HG02571 (cell line): ENCODE data around the gene PIK3C3.
A peak's percentile ranks its signal among the peaks of the same experiment; 100 is the strongest.
"Not testable (repeated sequence)": the region's sequence is repeated elsewhere in the genome, so short reads cannot be mapped to it uniquely, and the experiment has no call there.

Experiments used
- ATAC-seq: cut with Tn5 transposase; IDR thresholded peaks from one replicate; pipeline ENCODE4 v1.9.1; 2021; ENCODE audit warnings: mild to moderate bottlenecking, moderate library complexity; ENCODE audit not compliant: unreplicated experiment

PIK3C3 gene

DNA sequence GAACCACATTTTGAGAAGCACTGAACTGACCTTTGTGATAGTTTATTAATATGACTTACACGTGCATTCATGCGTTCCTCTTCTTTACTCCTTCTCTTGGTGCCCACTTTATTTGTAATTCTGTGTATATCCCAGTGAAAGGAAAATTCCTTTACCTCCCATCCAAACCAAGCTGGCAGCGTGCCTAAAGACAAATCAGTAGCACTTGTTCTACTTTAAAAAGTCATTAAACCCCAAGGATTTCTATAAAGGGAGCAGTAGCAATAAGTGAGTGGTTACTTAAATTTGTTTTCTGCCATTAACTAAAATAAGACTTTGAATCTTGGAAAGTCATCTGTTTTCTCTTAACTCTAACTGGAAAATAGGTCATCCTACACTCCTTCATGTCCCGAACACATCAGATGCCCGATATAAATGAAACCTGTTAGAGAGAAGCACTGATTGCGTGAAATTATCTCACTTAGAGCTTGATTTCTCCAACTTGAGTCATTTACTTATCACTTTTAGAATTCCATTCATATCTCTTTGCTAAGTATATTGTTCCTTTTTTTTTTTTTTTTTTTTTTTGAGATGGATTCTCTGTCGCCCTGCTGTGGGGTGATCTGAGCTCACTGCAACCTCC, 10.7 kb downstream of the PIK3C3 start:
- no peak for ATAC-seq

DNA sequence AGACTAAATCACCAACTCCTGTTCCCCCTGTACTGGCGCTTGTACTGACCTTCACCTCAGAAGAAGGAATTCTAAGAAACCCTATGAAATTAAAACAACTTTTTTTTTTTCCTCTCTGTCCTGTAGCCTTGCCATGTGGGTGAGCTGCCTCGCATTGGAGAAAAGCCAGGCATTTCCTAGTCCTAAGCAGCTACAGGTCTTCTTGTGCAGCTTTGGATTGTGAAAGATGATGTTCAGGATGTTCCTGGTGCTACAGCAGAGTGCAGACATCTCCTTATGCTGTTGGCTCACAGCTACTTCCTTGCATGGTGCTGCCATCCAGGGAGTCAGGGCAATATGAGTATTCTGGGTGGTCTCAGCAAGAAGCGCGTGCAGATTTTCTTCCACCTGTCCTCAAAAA, 11.9 kb downstream of the PIK3C3 start:
- no peak for ATAC-seq

DNA sequence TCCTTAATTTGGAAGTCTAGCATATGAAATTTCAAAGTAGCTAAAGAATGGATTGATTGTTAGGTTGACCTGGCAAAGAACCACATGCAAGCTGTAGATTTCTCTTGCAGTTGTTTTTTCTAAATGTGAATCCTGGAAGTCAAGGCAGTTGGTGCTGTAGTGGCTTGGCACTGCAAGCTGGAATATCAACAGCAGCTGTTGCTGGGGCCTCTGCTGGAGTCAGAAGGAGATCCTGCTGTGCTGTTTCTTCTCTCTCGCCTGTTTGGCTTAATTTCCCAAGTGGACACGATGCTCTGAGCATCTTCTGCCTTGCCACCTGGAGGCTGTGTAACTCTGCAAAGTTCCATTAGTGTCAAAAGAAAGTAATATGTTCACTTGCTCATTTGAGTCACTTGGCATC, 12.6 kb downstream of the PIK3C3 start:
- ATAC-seq: no peak

DNA sequence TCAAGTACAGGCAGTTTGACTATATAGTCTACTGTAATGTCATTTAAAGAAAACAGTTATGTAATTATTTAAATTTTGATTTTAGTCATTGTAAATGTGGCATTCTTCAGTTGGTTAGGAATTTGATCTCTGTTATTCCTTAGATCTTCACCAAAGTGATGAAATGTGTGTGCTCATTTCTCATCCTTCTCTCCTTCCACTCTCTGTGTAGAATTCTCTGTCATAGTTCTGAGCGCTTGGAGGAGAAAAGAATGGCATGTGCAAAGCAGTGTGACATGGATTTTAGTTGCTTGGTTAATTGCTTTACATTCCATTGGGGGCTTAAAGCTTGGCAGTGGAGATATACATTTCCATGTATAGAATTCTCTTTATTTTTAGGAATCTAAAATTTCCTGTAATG, 14.8 kb downstream of the PIK3C3 start:
- no peak for ATAC-seq

DNA sequence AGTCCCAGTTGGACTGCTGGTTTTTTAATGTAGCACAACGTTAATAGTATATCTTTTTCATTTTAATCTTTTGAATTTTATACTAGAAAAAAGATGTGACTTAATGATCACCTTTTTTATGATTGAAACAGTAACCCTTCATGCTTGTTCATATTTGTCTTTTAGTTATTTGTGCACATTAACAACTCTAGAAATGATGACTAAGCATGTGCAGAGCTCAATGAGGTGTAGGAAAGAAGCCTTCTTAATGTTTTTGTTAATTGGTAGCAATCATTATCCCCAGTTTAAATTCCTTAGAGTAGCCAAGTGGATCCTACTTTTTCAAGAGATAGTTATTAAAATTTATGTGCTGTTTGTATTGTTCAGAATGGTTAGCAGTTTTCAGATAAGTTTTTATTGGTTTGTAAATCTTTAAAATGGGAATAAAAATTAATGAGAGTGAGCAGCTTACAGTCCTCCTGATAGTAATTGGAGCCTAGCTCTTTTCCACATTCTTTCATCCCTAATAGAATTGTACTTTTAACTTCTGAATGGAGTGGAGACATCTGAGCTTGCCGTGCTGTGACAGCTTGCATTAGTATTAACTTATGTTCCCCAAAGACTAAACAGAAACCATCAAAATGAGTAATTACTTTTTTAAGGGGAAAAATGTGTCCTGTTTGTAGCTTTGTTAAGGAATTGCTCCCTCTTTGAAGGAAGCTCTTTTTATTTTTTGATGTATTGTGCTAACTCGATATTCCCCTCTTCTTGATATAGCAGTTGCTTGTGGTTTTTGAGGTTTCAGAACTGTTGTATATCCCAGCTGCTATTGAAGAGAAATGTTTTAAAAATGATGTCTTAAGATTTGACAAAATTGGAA, 17.3 kb downstream of the PIK3C3 start:
- no peak for ATAC-seq

DNA sequence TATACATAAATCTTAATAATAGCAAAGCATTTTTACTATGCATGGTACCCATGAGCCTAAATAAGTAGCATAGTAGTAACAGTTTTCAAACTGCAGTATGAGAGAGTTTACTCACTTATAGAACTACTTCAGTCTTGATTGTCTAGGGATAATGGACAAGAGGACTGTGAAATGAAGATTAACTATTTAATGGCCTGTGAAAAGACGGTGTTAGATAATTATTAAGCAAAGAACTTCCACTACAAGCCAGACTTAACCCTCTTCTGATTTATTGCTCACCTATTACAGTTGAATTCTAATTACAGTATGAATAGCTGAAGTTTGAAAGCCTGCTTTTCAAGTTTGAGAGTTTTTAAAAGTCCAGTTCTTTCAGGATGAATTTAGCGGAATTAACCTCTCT, 18.9 kb downstream of the PIK3C3 start:
- ATAC-seq: no peak

DNA sequence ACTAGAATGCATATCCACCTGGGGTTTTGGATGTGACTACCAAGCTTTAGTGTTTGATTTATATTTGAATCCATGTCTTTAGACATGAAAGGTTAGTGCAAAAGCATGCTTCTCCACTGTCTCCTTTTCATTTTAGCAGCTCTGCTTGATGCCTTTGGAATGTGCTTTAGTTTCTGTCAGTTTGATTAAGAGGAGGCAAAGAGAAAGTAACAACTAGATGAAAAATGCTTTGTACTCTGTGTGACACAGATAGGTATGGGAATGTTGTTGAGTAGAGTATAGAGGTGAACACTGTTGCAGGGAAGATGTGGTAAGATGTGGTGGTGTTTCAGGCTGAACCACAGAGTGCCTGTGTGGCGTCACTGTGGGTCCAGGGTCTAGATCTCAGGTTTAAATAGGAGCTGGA, 19.8 kb downstream of the PIK3C3 start:
- no peak for ATAC-seq

DNA sequence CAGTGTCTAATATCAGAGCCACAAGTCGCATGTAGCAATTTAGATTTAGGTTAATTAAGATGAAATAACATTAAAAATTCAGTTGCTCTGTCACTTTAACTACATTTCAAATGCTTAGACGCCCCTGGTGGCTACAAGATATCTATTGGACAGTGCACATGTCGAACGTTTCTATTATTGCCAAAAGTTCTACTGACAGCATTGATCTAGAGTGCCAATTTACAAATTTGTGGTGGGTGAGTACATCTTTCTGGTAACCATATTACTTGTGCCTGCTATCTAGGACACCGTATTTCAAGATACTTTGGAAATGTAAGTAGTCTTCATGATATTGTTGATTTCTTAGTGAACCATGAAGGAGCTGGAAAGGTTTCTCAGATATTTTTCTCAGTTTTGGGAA, 20.2 kb downstream of the PIK3C3 start:
- no peak for ATAC-seq

DNA sequence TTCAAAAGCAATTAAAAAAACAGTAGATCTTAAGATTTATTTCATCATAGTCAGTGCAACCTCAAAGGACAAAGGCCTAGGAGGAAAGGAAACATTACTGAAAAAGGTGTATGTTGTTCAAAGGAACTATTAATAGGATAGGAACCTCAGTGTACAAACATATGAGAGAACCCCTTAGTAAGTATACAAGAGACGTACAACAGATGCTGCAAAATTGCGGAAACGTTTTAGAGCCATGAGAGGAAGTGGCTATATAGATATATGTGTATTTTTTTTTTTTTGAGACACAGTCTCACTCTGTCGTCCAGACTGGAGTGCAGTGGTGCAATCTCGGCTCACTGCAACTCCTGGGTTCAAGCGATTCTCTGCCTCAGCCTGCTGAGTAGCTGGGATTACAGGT, 22.2 kb downstream of the PIK3C3 start:
- ATAC-seq: no peak

DNA sequence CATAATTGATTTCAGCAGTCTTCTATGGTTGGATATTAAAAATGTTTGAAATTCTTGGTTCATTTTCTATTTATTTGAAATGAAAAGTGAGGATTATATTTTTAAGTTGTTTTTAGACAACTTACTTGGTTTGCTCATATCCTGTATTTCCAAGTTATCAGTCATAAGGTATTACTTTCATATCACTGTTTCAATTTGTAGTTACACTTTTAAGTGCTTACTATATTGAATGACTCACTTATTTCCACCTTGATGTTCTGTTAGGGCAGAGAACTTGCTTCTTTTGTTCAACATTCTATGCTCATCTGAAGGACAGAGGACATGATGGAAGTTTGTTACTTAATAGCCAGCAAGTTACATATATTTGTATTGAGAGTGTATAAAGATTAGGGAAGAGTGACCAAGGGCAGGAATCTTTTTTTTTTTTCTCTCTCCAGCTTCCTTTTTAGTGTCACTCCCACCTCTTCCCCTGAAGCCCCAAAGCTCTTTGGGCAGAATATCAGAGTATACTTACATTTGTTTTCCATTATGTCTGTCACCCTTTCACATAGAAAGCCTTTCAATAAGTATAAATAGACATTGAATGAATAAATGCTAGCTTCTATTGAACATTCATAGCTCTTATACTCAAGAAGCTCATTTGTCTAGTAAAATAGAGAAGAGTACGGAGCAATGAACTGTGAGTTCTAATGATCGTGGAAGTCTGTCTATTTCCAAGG, 28.1 kb downstream of the PIK3C3 start:
- ATAC-seq: peak; percentile 85

DNA sequence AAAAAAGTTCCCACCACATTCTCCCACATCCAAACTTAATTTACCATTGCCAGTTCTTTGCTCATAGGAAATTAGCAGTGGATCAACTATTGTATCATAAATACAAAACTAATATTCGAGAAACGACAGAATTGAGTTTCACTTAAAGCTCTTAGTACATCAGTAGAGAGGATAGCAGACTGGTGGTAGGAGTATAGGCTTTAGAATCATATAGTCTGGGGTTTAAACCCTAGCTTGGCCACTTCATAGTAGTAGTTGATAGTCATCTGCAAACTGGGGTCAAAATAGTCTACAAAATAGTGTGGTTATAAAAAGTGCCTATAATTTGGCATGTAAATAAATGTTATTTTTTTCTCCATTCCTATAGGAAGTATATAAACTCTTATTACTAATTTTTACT, 30.9 kb downstream of the PIK3C3 start:
- no peak for ATAC-seq

DNA sequence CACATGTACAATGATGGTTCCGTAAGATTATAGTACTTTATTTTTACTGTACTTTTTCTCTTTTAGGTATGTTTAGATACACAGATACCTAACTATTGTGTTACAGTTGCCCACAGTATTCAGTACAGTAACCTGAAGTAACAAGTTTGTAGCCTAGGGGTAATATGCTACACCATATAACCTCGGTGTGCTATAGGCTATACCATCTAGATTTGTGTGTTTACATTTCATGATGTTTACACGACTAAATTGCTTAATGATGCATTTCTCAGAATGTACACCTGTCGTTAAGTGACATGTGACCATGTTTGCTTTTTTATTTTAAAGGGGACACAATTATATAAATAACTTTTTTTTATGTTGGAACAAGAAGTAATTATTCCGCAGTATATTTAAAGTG, 34.5 kb downstream of the PIK3C3 start:
- ATAC-seq: no peak

DNA sequence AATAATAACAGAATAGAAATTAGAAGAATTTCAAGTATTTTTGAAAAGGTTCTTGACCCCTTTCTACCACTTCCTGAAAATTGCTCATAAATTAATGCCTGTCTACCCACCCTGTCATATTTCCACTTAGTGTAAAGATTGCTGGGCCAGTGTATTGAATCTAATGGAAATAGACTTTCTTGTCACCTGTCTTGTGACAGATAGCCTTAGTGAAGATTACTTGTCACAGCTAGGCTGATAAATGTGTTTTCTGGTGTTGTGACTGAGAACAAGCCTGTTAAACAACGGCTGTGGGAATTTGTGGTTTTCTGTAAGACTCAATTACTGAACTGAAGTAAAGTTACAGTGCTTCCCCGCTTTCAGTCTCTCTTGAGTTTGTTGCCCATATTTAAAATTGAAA, 37.0 kb downstream of the PIK3C3 start:
- no peak for ATAC-seq

DNA sequence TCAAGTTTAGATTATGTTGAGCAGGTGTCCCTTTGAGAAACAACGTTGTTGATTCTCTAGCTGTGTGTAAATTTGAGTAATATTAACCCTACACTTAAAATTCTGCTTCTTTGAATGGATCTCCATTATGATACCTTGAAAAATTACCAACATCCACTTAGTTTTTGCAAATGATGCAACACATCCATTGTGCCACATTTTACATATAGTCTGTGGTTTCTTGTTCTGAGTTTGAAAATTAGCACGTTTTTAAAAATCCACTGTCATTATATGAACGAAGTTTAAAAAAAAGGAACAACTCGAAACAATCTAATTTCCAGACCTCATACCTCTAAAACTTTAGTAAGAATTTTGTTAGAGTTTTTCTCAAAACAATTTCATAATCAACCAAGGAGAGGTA, 37.7 kb downstream of the PIK3C3 start:
- no peak for ATAC-seq

DNA sequence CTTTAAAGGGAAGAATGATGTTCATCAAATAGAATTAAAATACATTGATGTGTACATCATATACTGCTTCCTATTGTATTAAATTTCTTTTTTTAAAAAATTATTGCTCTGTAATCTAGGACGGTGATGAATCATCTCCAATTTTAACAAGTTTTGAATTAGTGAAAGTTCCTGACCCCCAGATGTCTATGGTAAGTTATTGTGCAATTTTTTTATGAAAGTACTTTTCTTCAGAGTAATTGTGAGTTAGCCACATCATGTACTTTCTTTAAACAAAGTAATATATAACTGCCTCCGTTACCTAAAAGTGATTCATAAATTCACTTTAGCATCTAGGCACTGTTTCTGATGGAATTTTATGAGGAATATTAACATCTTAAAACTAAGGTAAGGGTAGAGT, 38.1 kb downstream of the PIK3C3 start:
- no peak for ATAC-seq

DNA sequence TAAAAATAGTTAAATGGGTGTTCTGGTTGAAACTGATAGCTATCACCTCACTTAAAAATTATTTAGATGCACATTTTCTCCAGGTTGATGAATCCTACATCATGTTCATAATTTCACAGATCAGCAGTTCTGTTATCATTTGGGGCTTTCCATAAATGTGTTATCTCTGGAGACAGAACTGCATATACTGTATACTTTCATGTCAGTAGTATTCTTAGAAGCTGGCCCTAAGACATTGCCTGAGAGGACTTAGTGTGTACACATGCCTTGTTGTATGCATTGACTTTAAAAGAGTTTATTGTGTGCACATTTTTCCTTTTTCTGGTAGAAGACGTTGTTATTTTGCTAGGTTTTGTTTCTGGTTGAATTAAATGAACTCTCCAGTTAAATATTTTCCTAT, 41.0 kb downstream of the PIK3C3 start:
- ATAC-seq: no peak

DNA sequence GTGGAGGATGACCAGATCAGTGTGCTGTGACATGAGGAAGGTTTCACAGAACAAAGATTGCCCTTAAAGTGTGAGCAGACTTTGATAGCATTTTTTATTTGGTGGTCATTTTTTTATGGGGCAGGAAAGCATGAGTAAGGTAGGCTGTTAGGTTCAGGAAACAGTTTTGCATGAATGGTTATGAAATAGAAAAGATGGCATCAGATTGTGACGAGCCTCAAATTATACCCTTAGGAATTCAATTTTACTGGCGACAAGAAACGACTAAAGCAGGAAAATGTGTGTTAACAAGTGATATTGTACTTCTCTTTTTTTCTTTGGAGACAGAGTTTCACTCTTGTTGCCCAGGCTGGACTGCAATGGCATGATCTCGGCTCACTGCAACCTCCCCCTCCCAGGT, 44.7 kb downstream of the PIK3C3 start:
- no peak for ATAC-seq

DNA sequence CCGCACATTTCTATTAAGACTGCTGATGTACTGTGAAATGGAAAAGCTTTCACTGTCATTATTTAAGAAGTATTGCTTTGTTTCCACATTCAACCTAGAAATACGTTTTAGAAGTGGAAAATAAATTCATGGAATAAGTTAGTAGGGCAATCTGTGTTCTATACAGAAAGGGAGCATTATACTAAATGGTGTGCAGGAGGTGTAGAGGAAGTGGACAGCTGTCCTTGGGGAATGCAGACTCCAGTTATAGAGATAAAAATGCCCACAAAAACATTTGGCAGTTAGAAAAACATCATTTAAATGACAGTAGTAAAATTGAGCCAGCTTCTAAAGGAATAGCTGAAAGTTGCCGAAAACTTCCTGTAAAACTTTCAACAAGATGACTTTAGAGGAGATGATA, 46.8 kb downstream of the PIK3C3 start:
- ATAC-seq: no peak

DNA sequence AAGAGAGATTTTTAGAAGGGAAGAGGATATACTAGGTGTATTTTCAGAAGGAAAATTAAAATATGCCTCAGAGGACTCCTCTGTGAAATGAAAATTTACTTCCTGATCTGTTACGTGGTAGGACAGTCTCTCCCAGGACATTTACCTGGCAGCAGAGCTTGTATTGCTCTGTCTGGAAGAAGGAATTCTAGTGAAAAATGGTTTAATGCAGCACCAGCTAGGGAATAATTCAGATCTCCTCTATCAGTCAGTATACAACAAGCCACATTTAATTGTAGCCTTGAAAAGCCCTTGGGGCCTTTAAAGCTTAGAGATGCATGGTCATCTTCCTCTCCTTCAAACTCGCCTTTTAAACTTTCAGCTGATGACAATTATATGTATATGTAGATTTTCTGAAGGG, 49.6 kb downstream of the PIK3C3 start:
- no peak for ATAC-seq

DNA sequence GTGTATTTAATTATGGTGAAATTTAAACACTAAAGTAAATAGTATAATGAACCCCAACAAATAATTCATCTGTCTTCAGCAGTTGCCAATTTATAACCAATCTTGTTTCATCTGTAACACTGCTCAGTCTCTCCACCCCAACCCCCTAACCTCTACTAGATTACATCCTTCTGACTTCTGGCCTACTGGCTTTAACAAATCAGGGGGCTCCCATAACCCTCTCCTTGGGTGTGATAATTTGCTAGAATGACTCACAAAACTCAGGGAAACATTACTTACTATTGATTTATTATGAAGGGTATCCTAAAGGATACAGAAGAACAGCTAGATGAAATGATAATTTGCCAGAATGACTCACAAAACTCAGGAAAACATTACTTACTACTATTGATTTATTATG, 50.7 kb downstream of the PIK3C3 start:
- no peak for ATAC-seq

DNA sequence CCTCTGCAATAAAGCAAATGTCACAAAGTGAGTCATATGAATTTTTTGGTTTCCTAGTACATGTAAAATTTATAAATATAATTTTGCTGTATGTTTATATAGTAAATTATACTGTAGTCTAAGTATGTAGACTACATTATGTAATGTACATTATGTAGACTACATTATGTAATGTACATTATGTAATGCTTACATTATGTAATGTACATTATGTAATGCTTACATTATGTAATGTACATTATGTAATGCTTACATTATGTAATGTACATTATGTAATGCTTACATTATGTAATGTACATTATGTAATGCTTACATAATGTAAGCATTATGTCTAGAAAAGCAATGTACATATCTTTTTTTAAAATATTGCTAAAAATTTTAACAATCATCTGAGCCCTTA, 54.4 kb downstream of the PIK3C3 start:
- ATAC-seq: not testable (repeated sequence)

DNA sequence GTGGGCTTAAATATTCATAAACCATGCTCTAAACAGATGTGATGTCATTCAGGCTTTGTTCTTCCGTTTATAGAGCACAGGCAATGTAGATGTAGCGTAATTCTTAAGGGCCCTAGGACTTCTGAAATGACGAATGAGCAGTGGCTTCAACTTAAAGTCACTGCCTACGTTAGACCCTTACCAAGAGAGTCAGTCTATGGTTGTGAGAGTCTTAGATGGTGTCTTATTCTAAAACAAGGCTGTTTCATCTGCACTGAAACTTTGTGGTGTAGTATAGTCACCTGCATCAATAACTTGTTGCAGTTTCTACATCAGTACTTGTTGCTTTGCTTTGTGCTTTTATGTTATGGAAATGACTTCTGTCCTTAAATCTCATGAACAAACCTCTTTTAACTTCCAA, 56.0 kb downstream of the PIK3C3 start:
- peak; percentile 100 for ATAC-seq
